ENCODE results near the gene C12orf56. TPM values are rescaled to one million over a fixed set of nuclear protein-coding genes. Genes with fewer than 3 reads are reported as not detected.

The C12orf56 gene
- total and polyA plus RNA-seq, 9 of the 15 experiments (the other 6 are each of a cell fraction or from before 2014, with no cell fraction given): 0.40 to 4.8 (median 1.2) TPM

GRCh38 chr12:64219145-64219544 lies 171.4 kb downstream of the C12orf56 start:
- intact Hi-C loops (cut with micrococcal nuclease): no loop called here
- WGBS (ENCODE audit: insufficient coverage, low coverage, missing lambda C conversion rate): 0% methylated on average over 1 of the region's 2 CpGs
- POLR2A ChIA-PET: interaction anchor here (2.0 kb wide), 1 partner anchor 12 kb away, joined by 6 read pairs; no protein-coding TSS in a partner anchor
- TF ChIP-seq CBFA2T3 (IDR thresholded peaks at IDR 0.05) (peak; percentile 48; the same call in 1 of the 2 replicates), PRPF4 (IDR thresholded peaks at IDR 0.05; ENCODE audit: insufficient read depth, low read depth, low read length, poor library complexity, severe bottlenecking) (no peak), MAFG (tag; conservative IDR thresholded peaks at IDR 0.05) (peak; percentile 86), ZNF24 (IDR thresholded peaks at IDR 0.05) (no peak), CTBP1 (IDR thresholded peaks at IDR 0.05; ENCODE audit: borderline replicate concordance) (peak; percentile 24; the same call in 1 of the 2 replicates), RFX7 (CRISPR knock-in tag; IDR thresholded peaks at IDR 0.05) (no peak), SOX6 (IDR thresholded peaks at IDR 0.05) (peak; percentile 81), TAF9B (IDR thresholded peaks at IDR 0.05; ENCODE audit: partially characterized antibody) (peak; percentile 23), C11orf30 (IDR thresholded peaks at IDR 0.05; ENCODE audit: low read depth) (peak; percentile 95), DEAF1 (CRISPR knock-in tag; IDR thresholded peaks at IDR 0.05) (no peak), MAFK (IDR thresholded peaks at IDR 0.05; ENCODE audit: low read length) (peak; percentile 82), NFE2 (IDR thresholded peaks at IDR 0.05; ENCODE audit: low read depth) (peak; percentile 80), ZNF316 (IDR thresholded peaks at IDR 0.05) (peak; percentile 98), POLR3A (IDR thresholded peaks at IDR 0.05; ENCODE audit: borderline replicate concordance, extremely low read depth, insufficient read depth, insufficient read length) (no peak), ZNF146 (CRISPR knock-in tag; IDR thresholded peaks at IDR 0.05; ENCODE audit: unreplicated experiment) (no peak), ZNF77 (CRISPR knock-in tag; IDR thresholded peaks at IDR 0.05) (no peak), EP300 (IDR thresholded peaks at IDR 0.05; ENCODE audit: low read length) (peak; percentile 30), GATAD2B (IDR thresholded peaks at IDR 0.05; ENCODE audit: borderline replicate concordance) (peak; percentile 75; the same call in 1 of the 2 replicates), ZNF197 (CRISPR knock-in tag; IDR thresholded peaks at IDR 0.05; ENCODE audit: low read depth) (peak; percentile 21; the same call in 1 of the 2 replicates), ARID1B (IDR thresholded peaks at IDR 0.05) (peak; percentile 34; the same call in 1 of the 2 replicates), ZEB2 (IDR thresholded peaks at IDR 0.05) (peak; percentile 85), DPF2 (IDR thresholded peaks at IDR 0.05) (peak; percentile 43), SMARCB1 (IDR thresholded peaks at IDR 0.05; ENCODE audit: insufficient read length, low read depth) (peak; percentile 76), MAFF (IDR thresholded peaks at IDR 0.05; ENCODE audit: low read length) (peak; percentile 89), TBP (optimal IDR thresholded peaks at IDR 0.05; ENCODE audit: low read depth, low read length) (peak; percentile 32)
- no peaks in the 10 kb centered on the region; a peak in 1 of 5 replicates for H3K27me3 ChIP-seq (ENCODE audit: control insufficient read depth in 2 of 2, insufficient read depth in 2 of 2, low read length in 2 of 2)
- DNase-seq (ENCODE audit: extremely low read depth in 1 of 4, low spot score in 3 of 4): peak; percentile 11 to 61 (median 31)
- in situ Hi-C loops (cut with MboI): no loop called here
- peak overlapping the region; percentile 72 for H3K27ac ChIP-seq (ENCODE audit: extremely low read depth, low read depth, low read length)
- peaks cover 26% of the 10 kb centered on the region for H3K79me2 ChIP-seq (ENCODE audit: control insufficient read depth, insufficient read depth, low read length)
- H2AFZ ChIP-seq (ENCODE audit: low read depth, low read length): peak overlapping the region; percentile 48
- H3K4me2 ChIP-seq (ENCODE audit: insufficient read depth, low read length): peak overlapping the region; percentile 63
- no peaks in the 10 kb centered on the region for H3K9me3 ChIP-seq (replicated peaks; ENCODE audit: control insufficient read depth, insufficient read depth, low read depth, low read length)
- H3K9ac ChIP-seq (ENCODE audit: insufficient read depth in 1 of 2, low read depth in 2 of 2, low read length in 2 of 2): peak overlapping the region in 1 of 2 experiments; percentile 77; a peak in 2 of 4 replicates
- no TSS peak for BruUV-seq (replicated peaks)
- peak overlapping the region; percentile 9; the same call in 1 of the 2 replicates for H3K4me3 ChIP-seq
- FAIRE-seq: peak; percentile 69
- peaks cover 8 to 11% of the 10 kb centered on the region in 2 experiments; a peak in 3 of 5 replicates for H3K4me1 ChIP-seq (replicated peaks in 1 of 2; ENCODE audit: control insufficient read depth in 2 of 2, insufficient read depth in 2 of 2, low read length in 2 of 2)
- H4K20me1 ChIP-seq (replicated peaks; ENCODE audit: control insufficient read depth, insufficient read depth, low read length): no peaks in the 10 kb centered on the region
- H3K36me3 ChIP-seq (ENCODE audit: control insufficient read depth, insufficient read depth, low read length): no peaks in the 10 kb centered on the region; the same call in 2 of the 3 replicates
- CTCF ChIA-PET (ENCODE audit: low intra/inter-chr PET ratio): no interaction called here
- ATAC-seq: peak; percentile 28
- H3K9me1 ChIP-seq (ENCODE audit: control insufficient read depth, insufficient read depth, low read length): no peaks in the 10 kb centered on the region

Data from K562 (cell line).